HCT116 (cell line): ENCODE results near the gene KCNAB3. TPM values are rescaled to one million over a fixed set of nuclear protein-coding genes. Genes with fewer than 3 reads are reported as not detected.

Experiments used
- ATAC-seq: fragments of 200-7000 bp; cut with Tn5 transposase; 2 replicates; pipeline ENCODE4 v1.9.1; 2020; ENCODE audit warnings: mild to moderate bottlenecking, moderate library complexity
- BruUV-seq: library from RNA; stranded (reverse); fragments of 400-500 nt; replicated peaks from 2 replicates; lab custom pipeline; 2021; lab: Mats Ljungman, UMichigan
- CTCF ChIA-PET: fragments of 300-600 bp; sonication (Branson Sonifier 250); formaldehyde crosslinking; loops from one replicate; lab custom pipeline; 2021; ENCODE audit warnings: antibody characterized with exemption; lab: Charles Lee
- POLR2A ChIA-PET: fragments of 300-600, 350-600 bp; sonication (Branson Sonifier 250); formaldehyde crosslinking; loops from one replicate; lab custom pipeline; 2021; ENCODE audit warnings: antibody characterized with exemption; lab: Charles Lee
- RAD21 ChIA-PET, 2 experiments: fragments of 300-600 bp; sonication (Branson Sonifier 250); formaldehyde crosslinking; loops; one replicate each; lab custom pipeline; 2023; ENCODE audit warnings: low total read pairs in 2 of 2; ENCODE audit not compliant: uncharacterized antibody in 2 of 2, unreplicated experiment in 2 of 2, low non-redundant PET in 1 of 2; lab: Charles Lee
- DNase-seq: peaks from one replicate; pipeline ENCODE4 v3.0.0-alpha.2; 2010; ENCODE audit warnings: low read depth, low spot score
- H2AFZ ChIP-seq: fragments of 200-600 bp; shearing (Covaris generic), sonication (generic); 2 replicates; pipeline ENCODE4 v1.6.1; 2017; ENCODE audit warnings: low read depth, mixed run types, mixed read lengths, antibody characterized with exemption, low read length; ENCODE audit not compliant: poor library complexity, severe bottlenecking
- H3K27ac ChIP-seq: 2 replicates; pipeline ENCODE4 v1.5.1; 2012; ENCODE audit warnings: low read depth, low read length
- H3K27me3 ChIP-seq: fragments of 200-600 bp; sonication (generic); 2 replicates; pipeline ENCODE4 v1.6.1; 2016; ENCODE audit warnings: mixed run types, low read length, mixed read lengths; ENCODE audit not compliant: insufficient read depth
- H3K36me3 ChIP-seq, 2 experiments: fragments of 200-500 bp in 1 of 2; fragments of 200-600 bp in 1 of 2; sonication (Bioruptor generic) in 1 of 2; sonication (generic) in 1 of 2; 2 replicates each; pipeline versions ENCODE4 v1.5.1 to v1.6.1; 2014 to 2016; ENCODE audit warnings: low read length in 2 of 2, inconsistent platforms in 1 of 2, mixed read lengths in 1 of 2, mixed run types in 1 of 2; ENCODE audit not compliant: insufficient read depth in 2 of 2, control insufficient read depth in 1 of 2
- H3K4me1 ChIP-seq, 2 experiments: fragments of 200-600 bp in 1 of 2; sonication (generic) in 1 of 2; 2 replicates each; pipeline versions ENCODE4 v1.5.1 to v1.6.1; 2012 to 2017; ENCODE audit warnings: low read length in 2 of 2, inconsistent platforms in 1 of 2, mild to moderate bottlenecking in 1 of 2, mixed read lengths in 1 of 2, mixed run types in 1 of 2, moderate library complexity in 1 of 2; ENCODE audit not compliant: insufficient read depth in 2 of 2, control insufficient read depth in 1 of 2
- H3K4me2 ChIP-seq: fragments of 200-600 bp; sonication (generic); 2 replicates; pipeline ENCODE4 v1.6.1; 2017; ENCODE audit warnings: mixed run types, low read length, mixed read lengths
- H3K4me3 ChIP-seq, 2 experiments: fragments of 200-600 bp in 1 of 2; sonication (generic) in 1 of 2; replicated peaks in 1 of 2; 2 replicates each; pipeline ENCODE4 v1.5.1; 2011 to 2016; ENCODE audit warnings: low read length in 2 of 2, control low read depth in 1 of 2, low read depth in 1 of 2, mild to moderate bottlenecking in 1 of 2, mixed read lengths in 1 of 2, mixed run types in 1 of 2
- H3K79me2 ChIP-seq: fragments of 200-600 bp; sonication (generic); 2 replicates; pipeline ENCODE4 v1.6.1; 2017; ENCODE audit warnings: mild to moderate bottlenecking, mixed run types, low read length, moderate library complexity, mixed read lengths; ENCODE audit not compliant: insufficient read depth
- H3K9ac ChIP-seq: fragments of 200-600 bp; sonication (generic); 2 replicates; pipeline ENCODE4 v1.6.1; 2016; ENCODE audit warnings: low read length, mixed read lengths
- H3K9me2 ChIP-seq: fragments of 200-600 bp; sonication (generic), shearing (Covaris generic); 2 replicates; pipeline ENCODE4 v1.6.1; 2017; ENCODE audit warnings: mixed run types, mild to moderate bottlenecking, moderate library complexity; ENCODE audit not compliant: insufficient read depth
- H3K9me3 ChIP-seq, 2 experiments: fragments of 200-500 bp in 1 of 2; fragments of 200-600 bp in 1 of 2; sonication (Bioruptor generic) in 1 of 2; sonication (generic) in 1 of 2; 2 replicates each; pipeline ENCODE4 v1.6.1; 2014 to 2017; ENCODE audit warnings: low read length in 2 of 2, mixed read lengths in 2 of 2, inconsistent platforms in 1 of 2, low read depth in 1 of 2, mild to moderate bottlenecking in 1 of 2, mixed run types in 1 of 2, moderate library complexity in 1 of 2; ENCODE audit not compliant: control insufficient read depth in 1 of 2, insufficient read depth in 1 of 2
- H4K20me1 ChIP-seq: fragments of 200-600 bp; sonication (generic), shearing (Covaris generic); 2 replicates; pipeline ENCODE4 v1.6.1; 2017; ENCODE audit warnings: mixed run types, mild to moderate bottlenecking, moderate library complexity; ENCODE audit not compliant: insufficient read depth
- CTCF ChIP-seq, 3 experiments: fragments of 200-600 bp in 1 of 3; sonication (generic) in 1 of 3; IDR thresholded peaks in 2 of 3; conservative IDR thresholded peaks in 1 of 3; 2 replicates each; pipeline ENCODE4 v1.5.1; 2012 to 2017; ENCODE audit warnings: low read depth in 2 of 3, low read length in 2 of 3, antibody characterized with exemption in 1 of 3, borderline replicate concordance in 1 of 3, control low read depth in 1 of 3, mild to moderate bottlenecking in 1 of 3, mixed read lengths in 1 of 3, mixed run types in 1 of 3, moderate library complexity in 1 of 3; ENCODE audit not compliant: insufficient read depth in 1 of 3
- EGR1 ChIP-seq: IDR thresholded peaks from 2 replicates; pipeline ENCODE4 v1.6.1; 2012; ENCODE audit warnings: low read depth
- JUND ChIP-seq: IDR thresholded peaks from 2 replicates; pipeline ENCODE4 v1.6.1; 2012
- POLR2A ChIP-seq: IDR thresholded peaks from 2 replicates; pipeline ENCODE4 v1.7.0; 2011; ENCODE audit warnings: borderline replicate concordance; ENCODE audit not compliant: insufficient read depth, insufficient read length; ENCODE audit errors: extremely low read depth
- POLR2AphosphoS5 ChIP-seq: IDR thresholded peaks from 2 replicates; pipeline ENCODE4 v1.6.1; 2011; ENCODE audit warnings: mild to moderate bottlenecking, low read depth, low read length, moderate library complexity
- RAD21 ChIP-seq: IDR thresholded peaks from 2 replicates; pipeline ENCODE4 v1.6.1; 2012; ENCODE audit warnings: low read depth, mild to moderate bottlenecking
- REST ChIP-seq: IDR thresholded peaks from 2 replicates; pipeline ENCODE4 v1.6.1; 2012; ENCODE audit warnings: low read depth
- SIN3A ChIP-seq: IDR thresholded peaks from 2 replicates; pipeline ENCODE4 v1.6.1; 2012; ENCODE audit warnings: low read depth
- YY1 ChIP-seq: IDR thresholded peaks from 2 replicates; pipeline ENCODE4 v1.6.1; 2011; ENCODE audit warnings: low read length, low read depth, moderate library complexity, mild to moderate bottlenecking; ENCODE audit not compliant: insufficient replicate concordance; ENCODE audit errors: extremely low read depth
- ZNF274 ChIP-seq: fragments of 200-500 bp; sonication (Bioruptor generic); IDR thresholded peaks from 2 replicates; pipeline ENCODE4 v1.6.1; 2014; ENCODE audit warnings: mild to moderate bottlenecking, low read depth, low read length, inconsistent platforms
- intact Hi-C: fragments of 100-400 bp; cut with micrococcal nuclease; formaldehyde crosslinking; loops from 2 replicates; pipeline ENCODE4 v1.10.0; 2022
- total RNA-seq: library from RNA; stranded (reverse); gene quantifications from one replicate; pipeline ENCODE4 v1.2.1, GENCODE V29; 2021; ENCODE audit not compliant: unreplicated experiment
- TF ChIP-seq, protein P1 (sequence below): IDR thresholded peaks from 2 replicates; pipeline ENCODE4 v1.6.1; 2012
- TF ChIP-seq, protein P2 (sequence below): IDR thresholded peaks from 2 replicates; pipeline ENCODE4 v1.6.1; 2012
- TF ChIP-seq, protein P3 (sequence below): IDR thresholded peaks from 2 replicates; pipeline ENCODE4 v1.6.1; 2011; ENCODE audit warnings: mild to moderate bottlenecking, low read length, moderate library complexity; ENCODE audit not compliant: insufficient replicate concordance; ENCODE audit errors: extremely low read depth

The KCNAB3 gene
- total RNA-seq, 1 experiment from 2014 or later: 7.1 TPM

GRCh38 chr17:7897090-7897489 is 32.6 kb downstream of the KCNAB3 start (continued):
- TF ChIP-seq, protein P1, sequence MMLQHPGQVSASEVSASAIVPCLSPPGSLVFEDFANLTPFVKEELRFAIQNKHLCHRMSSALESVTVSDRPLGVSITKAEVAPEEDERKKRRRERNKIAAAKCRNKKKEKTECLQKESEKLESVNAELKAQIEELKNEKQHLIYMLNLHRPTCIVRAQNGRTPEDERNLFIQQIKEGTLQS: no peak
- no peak for TF ChIP-seq JUND
- TF ChIP-seq POLR2AphosphoS5: no peak
- no peak for TF ChIP-seq YY1
- no peak for TF ChIP-seq POLR2A

- H3K4me2 ChIP-seq: no peak overlapping the region
- no peak overlapping the region for H3K4me3 ChIP-seq
- no peaks in the 10 kb centered on the region for H3K9me3 ChIP-seq
- TF ChIP-seq POLR2A (no peak), CTCF (IDR thresholded peaks at IDR 0.05 in 2 of 3, conservative IDR thresholded peaks at IDR 0.05 in 1 of 3; ENCODE audit: borderline replicate concordance in 1 of 3, insufficient read depth in 1 of 3, low read depth in 2 of 3, low read length in 2 of 3) (no peak), YY1 (no peak), POLR2AphosphoS5 (no peak), ZNF274 (no peak), SIN3A (no peak), REST (no peak), RAD21 (no peak), JUND (no peak), EGR1 (no peak)
- TF ChIP-seq, protein P2, sequence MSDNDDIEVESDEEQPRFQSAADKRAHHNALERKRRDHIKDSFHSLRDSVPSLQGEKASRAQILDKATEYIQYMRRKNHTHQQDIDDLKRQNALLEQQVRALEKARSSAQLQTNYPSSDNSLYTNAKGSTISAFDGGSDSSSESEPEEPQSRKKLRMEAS: no peak
- TF ChIP-seq, protein P3, sequence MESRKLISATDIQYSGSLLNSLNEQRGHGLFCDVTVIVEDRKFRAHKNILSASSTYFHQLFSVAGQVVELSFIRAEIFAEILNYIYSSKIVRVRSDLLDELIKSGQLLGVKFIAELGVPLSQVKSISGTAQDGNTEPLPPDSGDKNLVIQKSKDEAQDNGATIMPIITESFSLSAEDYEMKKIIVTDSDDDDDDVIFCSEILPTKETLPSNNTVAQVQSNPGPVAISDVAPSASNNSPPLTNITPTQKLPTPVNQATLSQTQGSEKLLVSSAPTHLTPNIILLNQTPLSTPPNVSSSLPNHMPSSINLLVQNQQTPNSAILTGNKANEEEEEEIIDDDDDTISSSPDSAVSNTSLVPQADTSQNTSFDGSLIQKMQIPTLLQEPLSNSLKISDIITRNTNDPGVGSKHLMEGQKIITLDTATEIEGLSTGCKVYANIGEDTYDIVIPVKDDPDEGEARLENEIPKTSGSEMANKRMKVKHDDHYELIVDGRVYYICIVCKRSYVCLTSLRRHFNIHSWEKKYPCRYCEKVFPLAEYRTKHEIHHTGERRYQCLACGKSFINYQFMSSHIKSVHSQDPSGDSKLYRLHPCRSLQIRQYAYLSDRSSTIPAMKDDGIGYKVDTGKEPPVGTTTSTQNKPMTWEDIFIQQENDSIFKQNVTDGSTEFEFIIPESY: no peak
- H3K79me2 ChIP-seq: no peaks in the 10 kb centered on the region
- no peak overlapping the region for H2AFZ ChIP-seq
- intact Hi-C loops: loop anchor here (5.0 kb wide), 1 partner anchor 73 kb away; no protein-coding TSS in a partner anchor
- POLR2A ChIA-PET: no interaction called here
- no peak overlapping the region for H3K9ac ChIP-seq
- ATAC-seq (no peak), DNase-seq (no peak)
- H3K4me1 ChIP-seq: peaks cover 2% of the 10 kb centered on the region in 2 experiments
- no peaks in the 10 kb centered on the region for H4K20me1 ChIP-seq
- CTCF ChIA-PET: no interaction called here
- RAD21 ChIA-PET: no interaction called here
- no TSS peak for BruUV-seq
- no peak overlapping the region for H3K27ac ChIP-seq
- H3K9me2 ChIP-seq: no peaks in the 10 kb centered on the region
- peaks cover 38 to 39% of the 10 kb centered on the region in 2 experiments; a peak in 3 of 4 replicates for H3K36me3 ChIP-seq
- H3K27me3 ChIP-seq: no peaks in the 10 kb centered on the region
Observed at GRCh38 chr17:7894866-7895265, 34.8 kb downstream of the KCNAB3 start.
